Panc1 (cell line): ENCODE measurements around the gene OVCH2. TPM values are rescaled to one million over a fixed set of nuclear protein-coding genes. Genes with fewer than 3 reads are reported as not detected.

ENCODE experiments used
- ATAC-seq: fragments of 200-7000 bp; cut with Tn5 transposase; 2 replicates; pipeline ENCODE4 v1.9.1; 2020; ENCODE audit warnings: mild to moderate bottlenecking, moderate library complexity
- BruUV-seq: library from RNA; stranded (reverse); fragments of 400-500 nt; replicated peaks from 2 replicates; lab custom pipeline; 2021; lab: Mats Ljungman, UMichigan
- CTCF ChIA-PET: fragments of 300-600 bp; sonication (Branson Sonifier 250); formaldehyde crosslinking; loops from one replicate; lab custom pipeline; 2022; ENCODE audit warnings: antibody characterized with exemption; lab: Charles Lee
- POLR2A ChIA-PET: fragments of 300-600 bp; sonication (Branson Sonifier 250); formaldehyde crosslinking; loops from one replicate; lab custom pipeline; 2022; ENCODE audit warnings: antibody characterized with exemption; lab: Charles Lee
- DNase-seq: peaks from one replicate; pipeline ENCODE4 v3.0.0-alpha.2; 2010; ENCODE audit warnings: low read depth, low spot score
- H3K27ac ChIP-seq: 2 replicates; pipeline ENCODE4 v1.5.1; 2011; ENCODE audit warnings: mild to moderate bottlenecking, low read length, inconsistent platforms
- H3K27me3 ChIP-seq: fragments of 200-500 bp; sonication (Bioruptor generic); 2 replicates; pipeline ENCODE4 v1.6.0; 2014; ENCODE audit warnings: low read length, inconsistent platforms; ENCODE audit not compliant: control insufficient read depth, insufficient read depth
- H3K36me3 ChIP-seq: fragments of 200-500 bp; sonication (Bioruptor generic); 2 replicates; pipeline ENCODE4 v1.5.1; 2014; ENCODE audit warnings: inconsistent platforms, mild to moderate bottlenecking, low read length, moderate library complexity; ENCODE audit not compliant: control insufficient read depth, insufficient read depth
- H3K4me1 ChIP-seq: 2 replicates; pipeline ENCODE4 v1.5.1; 2011; ENCODE audit warnings: inconsistent platforms, mild to moderate bottlenecking, low read length, moderate library complexity; ENCODE audit not compliant: control insufficient read depth, insufficient read depth
- H3K4me3 ChIP-seq, 2 experiments: 2 replicates each; pipeline ENCODE4 v1.5.1; 2011 to 2012; ENCODE audit warnings: low read depth in 2 of 2, low read length in 2 of 2, mild to moderate bottlenecking in 2 of 2, inconsistent platforms in 1 of 2, moderate library complexity in 1 of 2
- H3K9me3 ChIP-seq: fragments of 200-500 bp; sonication (Bioruptor generic); 2 replicates; pipeline ENCODE4 v1.5.1; 2014; ENCODE audit warnings: low read depth, mild to moderate bottlenecking, inconsistent platforms, low read length, moderate library complexity; ENCODE audit not compliant: control insufficient read depth, insufficient read depth
- CTCF ChIP-seq: fragments of 450-650 bp; IDR thresholded peaks from 2 replicates; pipeline ENCODE4 v1.5.1; 2017; ENCODE audit warnings: mild to moderate bottlenecking
- POLR2AphosphoS5 ChIP-seq: IDR thresholded peaks from 2 replicates; pipeline ENCODE4 v1.6.1; 2012; ENCODE audit warnings: mild to moderate bottlenecking, low read depth, low read length, moderate library complexity
- REST ChIP-seq, 2 experiments: IDR thresholded peaks; 2 replicates each; pipeline ENCODE4 v1.6.1; 2011 to 2012; ENCODE audit warnings: low read depth in 2 of 2, control low read depth in 1 of 2, low read length in 1 of 2, mild to moderate bottlenecking in 1 of 2, moderate library complexity in 1 of 2; ENCODE audit not compliant: insufficient read depth in 1 of 2
- SIN3A ChIP-seq: IDR thresholded peaks from 2 replicates; pipeline ENCODE4 v1.6.1; 2012; ENCODE audit warnings: low read depth, mild to moderate bottlenecking, low read length, moderate library complexity, borderline replicate concordance; ENCODE audit not compliant: insufficient read depth
- TCF7L2 ChIP-seq: IDR thresholded peaks from 2 replicates; pipeline ENCODE4 v1.6.1; 2011; ENCODE audit warnings: mild to moderate bottlenecking, low read depth, low read length, inconsistent platforms
- in situ Hi-C: cut with HindIII; loops from 2 replicates; pipeline ENCODE4 v1.10.0; 2016; ENCODE audit warnings: low sequenced_read_pairs, low pct_unique_long_range_greater_than_20kb
- intact Hi-C: fragments of 100-400 bp; cut with micrococcal nuclease; formaldehyde crosslinking; loops from one replicate; pipeline ENCODE4 v1.10.0; 2022; ENCODE audit not compliant: unreplicated experiment
- total RNA-seq: library from RNA; stranded (reverse); gene quantifications from one replicate; pipeline ENCODE4 v1.2.1, GENCODE V29; 2021; ENCODE audit not compliant: unreplicated experiment

The OVCH2 gene
- total RNA-seq, 1 experiment from 2014 or later, result not detected

- no TSS peak for BruUV-seq
- peaks cover 14% of the 10 kb centered on the region; the same call in 1 of the 2 replicates for H3K4me1 ChIP-seq
- DNase-seq (no peak), ATAC-seq (no peak)
- in situ Hi-C loops (no loop called here), intact Hi-C loops (no loop called here)
- H3K27ac ChIP-seq, result no peak overlapping the region
- H3K4me3 ChIP-seq, result no peak overlapping the region
- TF ChIP-seq TCF7L2 (no peak), POLR2AphosphoS5 (no peak), REST (IDR thresholded peaks at IDR 0.05; ENCODE audit: insufficient read depth in 1 of 2, low read depth in 2 of 2, low read length in 1 of 2) (no peak)
- no peaks in the 10 kb centered on the region for H3K9me3 ChIP-seq
- H3K27me3 ChIP-seq, result peaks cover 9% of the 10 kb centered on the region; the same call in 1 of the 2 replicates
- POLR2A ChIA-PET, result no interaction called here
- CTCF ChIA-PET, result interaction anchor here (1.9 kb wide), 1 partner anchor 12 kb away, joined by 6 read pairs; no protein-coding TSS in a partner anchor
- H3K36me3 ChIP-seq, result no peaks in the 10 kb centered on the region
Measured at GRCh38 chr11:7677796-7678201, 28.5 kb downstream of the OVCH2 start.

- CTCF ChIA-PET, result interaction anchor here (1.9 kb wide), 1 partner anchor 11 kb away, joined by 6 read pairs; no protein-coding TSS in a partner anchor
- Histone ChIP-seq H3K4me1 (peaks cover 14% of the 10 kb centered on the region; the same call in 1 of the 2 replicates), H3K27ac (no peak overlapping the region), H3K27me3 (peaks cover 4% of the 10 kb centered on the region; the same call in 1 of the 2 replicates), H3K36me3 (no peaks in the 10 kb centered on the region), H3K4me3 (no peak overlapping the region), H3K9me3 (no peaks in the 10 kb centered on the region)
- DNase-seq (no peak), ATAC-seq (peak; percentile 5; the same call in 1 of the 2 replicates)
- no TSS peak for BruUV-seq
- TF ChIP-seq TCF7L2, result no peak
- no peak for TF ChIP-seq SIN3A
- no peak for TF ChIP-seq POLR2AphosphoS5
- no peak for TF ChIP-seq CTCF
- no peak for TF ChIP-seq REST (IDR thresholded peaks at IDR 0.05; ENCODE audit: insufficient read depth in 1 of 2, low read depth in 2 of 2, low read length in 1 of 2)
- intact Hi-C loops (no loop called here), in situ Hi-C loops (no loop called here)
- POLR2A ChIA-PET, result no interaction called here
Measured at GRCh38 chr11:7677071-7677470, 29.2 kb downstream of the OVCH2 start.
